NB4 (cell line): ENCODE results near the gene DHCR7.

Experiments used
- DNase-seq: peaks from one replicate; pipeline ENCODE4 v3.0.0; 2010; ENCODE audit warnings: low read depth
- H3K4me3 ChIP-seq: one replicate; pipeline ENCODE4 v1.5.1; 2011; ENCODE audit warnings: mild to moderate bottlenecking, low read depth, low read length, moderate library complexity
- MYC ChIP-seq: IDR thresholded peaks from 2 replicates; pipeline ENCODE4 v1.6.1; 2011; ENCODE audit warnings: low read depth, low read length
- POLR2A ChIP-seq: IDR thresholded peaks from 2 replicates; pipeline ENCODE4 v1.6.1; 2011; ENCODE audit warnings: mild to moderate bottlenecking; ENCODE audit not compliant: insufficient read length; ENCODE audit errors: extremely low read depth
- TF ChIP-seq, protein P1 (sequence below): IDR thresholded peaks from 2 replicates; pipeline ENCODE4 v1.6.1; 2011; ENCODE audit warnings: low read depth, low read length
- TF ChIP-seq, protein P2 (sequence below): IDR thresholded peaks from one replicate; pipeline ENCODE4 v1.5.1; 2012; ENCODE audit warnings: low read depth, low read length

Gene DHCR7

GRCh38 chr11:71474141-71474770, 26.1 kb upstream of the DHCR7 start:
- no peak for DNase-seq
- TF ChIP-seq, protein P1, sequence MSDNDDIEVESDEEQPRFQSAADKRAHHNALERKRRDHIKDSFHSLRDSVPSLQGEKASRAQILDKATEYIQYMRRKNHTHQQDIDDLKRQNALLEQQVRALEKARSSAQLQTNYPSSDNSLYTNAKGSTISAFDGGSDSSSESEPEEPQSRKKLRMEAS, result no peak
- TF ChIP-seq POLR2A (no peak), MYC (no peak)
- TF ChIP-seq, protein P2, sequence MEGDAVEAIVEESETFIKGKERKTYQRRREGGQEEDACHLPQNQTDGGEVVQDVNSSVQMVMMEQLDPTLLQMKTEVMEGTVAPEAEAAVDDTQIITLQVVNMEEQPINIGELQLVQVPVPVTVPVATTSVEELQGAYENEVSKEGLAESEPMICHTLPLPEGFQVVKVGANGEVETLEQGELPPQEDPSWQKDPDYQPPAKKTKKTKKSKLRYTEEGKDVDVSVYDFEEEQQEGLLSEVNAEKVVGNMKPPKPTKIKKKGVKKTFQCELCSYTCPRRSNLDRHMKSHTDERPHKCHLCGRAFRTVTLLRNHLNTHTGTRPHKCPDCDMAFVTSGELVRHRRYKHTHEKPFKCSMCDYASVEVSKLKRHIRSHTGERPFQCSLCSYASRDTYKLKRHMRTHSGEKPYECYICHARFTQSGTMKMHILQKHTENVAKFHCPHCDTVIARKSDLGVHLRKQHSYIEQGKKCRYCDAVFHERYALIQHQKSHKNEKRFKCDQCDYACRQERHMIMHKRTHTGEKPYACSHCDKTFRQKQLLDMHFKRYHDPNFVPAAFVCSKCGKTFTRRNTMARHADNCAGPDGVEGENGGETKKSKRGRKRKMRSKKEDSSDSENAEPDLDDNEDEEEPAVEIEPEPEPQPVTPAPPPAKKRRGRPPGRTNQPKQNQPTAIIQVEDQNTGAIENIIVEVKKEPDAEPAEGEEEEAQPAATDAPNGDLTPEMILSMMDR, result no peak
- H3K4me3 ChIP-seq, result no peak overlapping the region

DNA sequence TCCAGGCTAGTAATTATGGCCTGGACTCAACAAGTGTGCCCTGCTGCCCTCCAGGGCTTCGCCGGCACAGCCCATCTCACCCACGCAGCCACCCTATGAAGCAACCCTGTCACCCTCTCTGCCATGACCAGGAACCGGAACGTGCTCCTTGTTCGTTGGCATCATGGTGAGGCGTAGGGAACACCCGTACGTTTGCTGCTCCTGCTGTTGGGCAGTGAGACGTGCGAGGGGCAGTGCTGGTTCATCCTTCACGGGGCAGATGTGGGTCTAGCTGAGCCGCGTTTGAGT, 25.5 kb upstream of the DHCR7 start:
- no peak for DNase-seq
- TF ChIP-seq, protein P1, result no peak
- TF ChIP-seq, protein P2, result no peak
- no peak for TF ChIP-seq MYC
- TF ChIP-seq POLR2A, result no peak
- no peak overlapping the region for H3K4me3 ChIP-seq

DNA sequence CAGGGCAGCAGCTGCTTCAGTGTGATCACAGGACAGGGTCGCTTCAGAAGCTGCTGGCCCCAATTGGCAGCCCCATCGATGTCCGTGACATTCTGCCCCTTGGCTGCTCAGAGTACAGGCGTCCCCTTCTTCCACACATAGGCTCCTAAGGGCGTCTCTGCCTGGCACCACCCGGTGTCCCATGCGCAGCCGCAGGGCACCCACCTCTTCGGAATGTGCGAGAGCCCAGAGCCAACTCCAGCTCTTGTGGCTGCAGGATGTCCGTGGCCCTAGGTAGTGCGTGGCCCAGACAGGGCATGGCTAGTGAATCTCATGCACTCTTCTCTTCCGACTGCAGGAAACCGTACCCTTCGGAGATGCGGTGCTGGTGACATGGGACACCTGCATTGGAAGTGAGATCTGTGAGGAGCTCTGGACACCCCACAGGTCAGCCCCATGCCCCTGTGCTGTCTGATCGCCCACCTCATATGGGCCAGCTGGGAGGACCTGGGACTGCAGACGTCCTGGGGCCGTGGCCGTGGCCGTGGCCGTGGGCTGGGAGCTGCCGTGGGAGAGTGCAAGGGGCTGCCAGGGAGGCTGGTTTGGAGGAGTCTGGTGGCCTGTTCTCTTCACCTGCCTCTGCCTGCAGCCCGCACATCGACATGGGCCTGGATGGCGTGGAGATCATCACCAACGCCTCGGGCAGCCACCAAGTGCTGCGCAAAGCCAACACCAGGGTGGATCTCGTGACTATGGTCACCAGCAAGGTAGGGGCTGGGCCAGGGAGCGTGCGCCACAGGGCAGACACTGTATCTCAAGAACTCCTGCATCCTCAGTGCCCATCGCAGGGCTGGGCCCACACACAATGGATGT, 25.0 kb upstream of the DHCR7 start:
- no peak overlapping the region for H3K4me3 ChIP-seq
- DNase-seq, result no peak
- TF ChIP-seq, protein P2, result no peak
- TF ChIP-seq MYC (no peak), POLR2A (no peak)
- TF ChIP-seq, protein P1, result no peak

GRCh38 chr11:71472357-71472885, 24.2 kb upstream of the DHCR7 start:
- H3K4me3 ChIP-seq, result no peak overlapping the region
- TF ChIP-seq, protein P1, result no peak
- no peak for TF ChIP-seq POLR2A
- TF ChIP-seq MYC, result no peak
- TF ChIP-seq, protein P2, result no peak
- DNase-seq, result peak; percentile 33

DNA sequence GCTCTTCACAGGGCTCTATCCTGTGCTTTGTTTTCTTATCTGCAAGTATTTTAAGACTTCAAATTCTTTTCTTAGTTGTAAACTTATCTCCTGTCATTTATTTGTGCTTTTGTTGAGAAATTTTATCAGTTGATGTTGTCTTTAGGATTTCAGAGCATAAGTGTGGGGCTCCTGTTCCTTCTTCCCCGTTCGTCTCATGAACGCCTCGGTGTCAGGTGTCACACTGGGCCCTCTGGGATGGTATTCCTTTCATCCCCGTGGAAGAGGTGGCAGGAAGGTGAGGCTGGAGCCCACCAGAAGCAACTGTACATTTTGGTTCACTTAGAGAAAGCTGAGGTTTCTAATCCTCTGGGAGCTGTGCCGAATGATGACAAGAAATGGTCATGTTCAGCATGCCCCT, 22.8 kb upstream of the DHCR7 start:
- no peak for DNase-seq
- no peak overlapping the region for H3K4me3 ChIP-seq
- TF ChIP-seq, protein P1, result no peak
- TF ChIP-seq MYC, result no peak
- TF ChIP-seq, protein P2, result no peak
